ENCODE results near the gene PTGFRN.

GRCh38 chr1:116954440-116954839 is 44.7 kb downstream of the PTGFRN start:
- TF ChIP-seq CTCF (IDR thresholded peaks at IDR 0.05) = no peak
- no peak for TF ChIP-seq POLR2AphosphoS5 (IDR thresholded peaks at IDR 0.05)
- TF ChIP-seq POLR2A (IDR thresholded peaks at IDR 0.05) = no peak
